HT-29 (cell line): ENCODE data around the gene ILK. TPM values are rescaled to one million over a fixed set of nuclear protein-coding genes. Genes with fewer than 3 reads are reported as not detected.

Experiments used
- DNase-seq: peaks from one replicate; pipeline ENCODE4 v3.0.0-alpha.2; 2015; ENCODE audit warnings: low spot score
- total RNA-seq: library from RNA; depleted of rRNA; stranded (reverse); fragments of >200 nt; shearing (Covaris generic); gene quantifications from 2 replicates; pipeline ENCODE4 v1.2.3, GENCODE V29; 2014

ILK gene
- total RNA-seq, 1 experiment from 2014 or later: 151 TPM

DNA sequence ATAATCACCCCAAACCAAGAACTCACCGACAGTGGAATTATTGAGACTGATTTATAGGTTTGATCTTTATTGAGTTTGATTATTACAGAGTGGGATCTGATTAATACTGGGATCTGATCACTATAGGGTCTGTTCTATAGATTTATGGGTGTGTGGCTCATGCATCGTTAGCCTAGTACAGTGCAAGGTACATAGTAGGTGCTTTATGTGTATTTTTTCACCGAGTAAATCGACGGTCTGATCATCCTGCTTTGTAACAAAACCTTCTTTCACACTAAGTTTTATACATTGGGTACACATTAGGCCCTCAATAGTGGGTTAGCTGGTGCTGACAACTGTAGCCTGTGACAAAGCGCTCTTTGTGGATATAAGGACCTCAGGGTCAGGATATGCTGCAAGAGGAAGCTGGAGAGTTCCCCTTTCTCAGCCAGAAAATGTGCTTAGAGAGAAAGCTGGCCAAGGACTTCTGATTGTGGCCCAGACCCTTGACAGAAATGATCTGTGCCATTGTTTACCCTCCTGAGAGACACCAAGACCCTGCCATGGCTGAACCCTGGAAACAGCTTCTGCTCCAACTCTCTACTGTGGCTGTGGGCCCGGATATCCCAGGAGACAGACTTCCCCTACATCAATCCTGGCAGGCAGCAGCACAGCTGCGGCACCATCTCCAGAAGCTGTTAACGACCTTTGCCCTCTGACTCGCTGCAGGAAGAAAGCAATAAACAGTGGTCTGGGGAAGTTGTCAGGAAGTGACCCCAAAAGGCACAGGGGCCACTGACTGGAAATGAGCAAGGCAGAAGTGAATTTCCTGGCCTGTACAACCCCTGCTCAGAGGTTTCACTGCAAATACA, 31.7 kb downstream of the ILK start:
- DNase-seq: peak; percentile 41

DNA sequence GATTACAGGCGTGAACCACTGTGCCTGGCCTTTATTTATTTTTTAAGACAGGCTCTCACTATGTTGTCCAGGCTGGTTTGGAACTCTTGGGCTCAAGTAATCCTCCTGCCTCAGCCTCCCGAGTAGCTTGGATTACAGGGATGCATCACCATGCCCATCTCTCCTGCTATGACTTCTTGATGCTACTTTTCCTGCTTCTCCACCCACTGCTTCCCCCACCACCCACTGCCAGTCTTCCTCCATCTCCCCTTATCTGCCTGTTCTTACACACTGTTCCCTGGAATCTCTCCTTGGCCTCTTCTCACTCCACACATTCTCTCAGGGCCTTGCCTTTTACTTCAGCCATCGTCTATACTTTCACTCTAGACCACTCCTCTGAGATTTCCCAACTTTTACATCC, 32.9 kb downstream of the ILK start:
- no peak for DNase-seq

DNA sequence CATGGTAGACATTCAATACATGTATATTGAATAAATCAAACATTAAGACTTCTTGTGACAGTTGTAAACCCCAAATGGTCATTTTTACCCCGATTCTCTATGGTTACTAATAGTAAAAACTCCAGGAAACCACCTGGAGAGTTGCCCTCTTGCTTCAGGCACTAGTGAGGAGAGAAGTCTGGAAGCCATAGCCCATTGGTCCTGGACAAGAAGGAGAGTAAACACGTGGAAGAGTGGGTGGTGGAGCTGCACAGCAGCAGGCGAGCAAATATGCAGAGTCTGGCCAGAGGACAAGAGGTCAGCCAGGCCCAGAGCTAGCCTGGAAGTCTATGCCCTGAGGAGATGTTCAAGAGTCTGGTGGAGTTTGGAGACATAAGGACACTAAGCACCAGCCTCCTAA, 34.3 kb downstream of the ILK start:
- peak; percentile 31 for DNase-seq

DNA sequence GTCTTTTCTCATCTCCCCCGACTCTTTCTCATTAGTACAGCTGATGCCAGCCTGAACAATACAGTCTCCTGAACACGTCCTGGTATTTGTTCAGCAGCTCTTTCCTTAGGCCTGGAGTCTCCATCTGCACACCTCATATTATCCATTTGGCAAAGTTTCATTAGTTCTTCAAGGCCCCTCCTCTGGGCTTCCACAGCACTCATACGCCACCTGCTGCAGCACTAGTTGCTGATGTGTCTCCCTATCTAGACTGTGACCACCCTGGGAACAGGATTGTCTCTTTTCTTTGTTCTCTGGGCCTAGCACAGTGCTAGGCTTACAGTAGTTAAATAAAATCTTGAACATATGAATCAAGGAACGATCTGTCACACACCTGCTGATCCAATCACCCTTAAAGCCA, 34.9 kb downstream of the ILK start:
- peak; percentile 7 for DNase-seq

DNA sequence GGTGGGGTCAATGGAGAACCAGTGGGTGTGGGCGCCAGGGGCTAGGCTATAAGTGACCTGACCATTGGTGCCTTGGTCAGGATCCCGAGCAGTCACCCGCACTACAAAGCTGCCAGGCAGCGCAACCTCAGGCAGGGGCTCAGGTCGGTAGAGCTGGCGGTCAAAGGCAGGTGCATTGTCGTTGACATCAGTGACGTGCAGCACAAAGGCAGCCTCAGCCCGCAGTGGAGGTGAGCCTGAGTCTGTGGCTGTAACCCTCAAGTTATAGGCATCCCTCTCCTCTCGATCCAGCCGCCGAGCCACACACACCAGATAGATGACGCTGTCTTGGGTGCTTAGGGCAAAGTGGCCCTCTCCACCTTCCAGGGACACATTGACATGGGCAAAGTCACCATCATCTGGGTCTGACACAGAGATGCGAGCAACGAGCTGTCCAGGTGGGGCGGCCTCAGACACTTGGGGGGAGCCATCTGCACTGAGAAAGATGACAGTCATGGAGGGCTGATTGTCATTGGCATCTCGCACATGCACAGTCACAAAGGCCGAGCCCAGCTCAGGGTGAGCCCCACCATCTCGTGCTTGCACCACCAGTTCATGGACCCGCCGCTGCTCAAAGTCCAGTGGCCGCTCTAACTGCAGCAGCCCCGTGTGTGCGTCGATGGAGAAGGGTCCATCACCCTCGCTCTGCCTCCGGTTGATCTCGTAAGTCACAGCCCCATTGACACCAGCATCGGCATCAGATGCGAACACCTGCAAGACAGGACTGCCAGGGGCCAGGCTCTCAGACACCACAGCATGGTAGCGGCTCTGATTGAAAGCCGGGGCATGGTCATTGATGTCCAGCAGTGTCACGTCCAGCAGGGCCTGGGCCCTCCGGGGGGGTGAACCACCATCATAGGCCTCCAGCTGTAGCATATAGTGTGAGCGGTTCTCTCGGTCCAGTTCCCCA, 36.7 kb downstream of the ILK start:
- no peak for DNase-seq

DNA sequence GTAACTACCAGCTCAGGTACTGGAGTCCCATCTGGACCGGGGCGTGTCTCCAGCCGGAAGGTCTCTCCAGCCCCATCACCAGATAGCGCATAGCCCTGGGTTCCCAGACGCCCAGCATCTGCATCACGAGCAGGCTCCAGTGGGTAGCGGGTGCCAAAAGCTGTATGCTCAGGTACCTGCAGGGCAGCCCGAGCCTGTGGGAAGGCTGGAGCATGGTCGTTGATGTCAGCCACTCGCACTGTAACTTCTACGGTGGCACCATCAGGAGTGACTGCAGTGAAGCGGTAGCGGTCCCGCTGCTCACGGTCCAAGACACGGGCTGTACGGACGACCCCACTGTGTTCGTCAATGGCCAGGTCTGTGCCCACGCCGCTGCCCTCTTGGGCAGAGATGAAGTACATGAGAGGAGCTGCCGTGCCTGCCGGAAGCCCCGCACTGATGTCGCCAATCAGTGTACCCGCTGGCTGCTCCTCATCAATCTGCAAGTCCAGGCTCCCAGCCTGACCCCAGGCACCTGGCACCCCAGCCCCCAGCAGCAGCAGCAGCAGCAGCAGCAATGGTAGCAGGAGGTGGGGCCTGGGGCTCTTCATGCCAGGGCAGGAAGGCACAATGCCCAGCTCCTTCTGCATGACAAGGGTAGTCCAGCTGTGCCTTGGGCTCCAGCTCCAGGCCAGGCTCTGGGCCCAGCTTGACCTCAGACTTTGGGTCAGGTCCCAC, 37.6 kb downstream of the ILK start:
- DNase-seq: no peak

DNA sequence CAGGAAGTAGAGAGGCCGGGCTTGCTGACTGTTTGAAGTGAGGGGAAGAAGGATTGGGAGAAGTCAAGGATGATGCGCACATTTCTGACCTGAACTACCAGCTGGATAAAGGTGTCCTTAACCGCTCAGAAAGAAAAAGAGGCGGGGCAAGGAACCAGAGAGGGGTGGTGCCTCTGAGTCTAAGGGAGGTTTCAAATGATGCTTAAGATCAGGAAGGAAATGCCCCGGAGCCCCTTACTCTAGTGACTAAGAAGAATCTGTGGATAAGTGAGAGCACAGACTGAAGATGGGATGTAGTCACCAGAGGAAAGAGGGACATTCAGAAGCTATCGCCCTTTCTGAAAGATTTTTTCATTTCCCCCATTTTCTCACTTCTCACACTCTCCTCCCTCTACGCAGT, 39.4 kb downstream of the ILK start:
- no peak for DNase-seq

DNA sequence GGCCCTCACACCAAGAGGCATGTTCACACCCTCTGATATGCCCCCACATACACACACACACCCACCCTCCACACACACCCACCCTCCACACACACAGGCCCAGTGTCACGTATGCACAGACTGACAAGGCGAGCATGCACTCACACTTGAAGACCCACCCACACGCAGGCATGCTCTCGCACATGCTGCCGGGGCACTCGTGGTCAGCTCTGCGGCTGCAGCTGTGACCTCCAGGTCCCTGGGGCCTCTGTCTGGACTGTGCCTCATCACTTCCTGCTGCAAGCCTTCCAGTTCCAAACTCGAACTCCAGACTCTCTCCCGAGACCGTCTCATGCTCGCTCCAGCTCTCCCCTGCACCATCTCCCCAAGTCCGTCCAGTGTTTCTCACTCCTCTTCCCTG, 42.5 kb downstream of the ILK start:
- no peak for DNase-seq

DNA sequence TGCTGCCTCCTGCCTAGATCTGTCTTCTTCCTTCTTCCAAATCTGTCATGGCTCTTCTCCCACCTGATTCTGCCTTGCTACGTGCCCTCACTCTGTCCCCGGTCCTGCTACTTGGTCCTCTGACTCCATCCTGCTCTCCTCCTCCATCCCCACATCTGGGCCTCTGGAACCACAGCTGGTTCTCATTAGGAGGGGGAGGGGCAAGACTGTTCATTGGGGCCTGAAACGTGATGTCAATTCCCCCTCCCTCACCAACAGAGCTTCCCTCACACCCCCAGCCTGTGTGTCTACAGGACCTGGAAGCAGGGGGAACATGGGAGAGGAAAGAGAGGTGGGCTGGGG, 43.0 kb downstream of the ILK start:
- no peak for DNase-seq

DNA sequence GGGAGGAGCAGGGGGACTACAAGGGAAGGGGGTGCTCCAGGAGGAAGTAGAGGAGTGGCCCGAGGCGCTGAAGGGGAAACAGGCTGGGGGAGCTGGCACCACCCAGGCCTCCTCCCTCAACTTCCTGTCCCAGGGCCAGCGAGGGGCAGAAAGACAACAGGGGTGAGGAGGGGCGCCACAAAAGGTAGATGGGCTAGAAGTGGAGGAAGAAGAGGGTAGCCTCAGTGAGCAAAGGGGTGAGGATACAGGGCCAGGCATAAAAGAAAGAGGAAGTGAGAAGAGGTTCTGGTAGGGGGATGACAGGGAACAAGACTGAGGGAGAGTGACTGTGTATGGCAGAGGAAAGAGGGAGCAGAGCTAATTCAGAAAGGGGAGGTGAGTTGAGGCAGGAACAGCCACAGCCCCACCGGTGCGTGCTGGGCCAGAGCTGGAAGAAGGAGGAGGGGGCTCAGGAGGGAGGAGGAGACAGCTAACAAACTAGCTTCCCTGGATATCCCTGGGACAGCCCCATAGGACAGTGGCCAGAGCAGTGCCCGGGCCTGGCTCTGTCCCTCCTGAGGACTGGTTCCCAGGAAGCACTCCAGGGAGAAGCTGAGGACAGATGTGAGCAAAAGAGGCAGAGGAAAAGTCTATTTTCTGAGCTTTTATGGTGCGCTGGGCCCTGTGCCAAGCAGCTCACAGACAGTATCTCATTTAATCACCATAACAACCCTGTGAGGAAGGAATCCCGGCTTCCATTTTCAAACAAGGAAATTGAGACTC, 43.5 kb downstream of the ILK start:
- DNase-seq: no peak

DNA sequence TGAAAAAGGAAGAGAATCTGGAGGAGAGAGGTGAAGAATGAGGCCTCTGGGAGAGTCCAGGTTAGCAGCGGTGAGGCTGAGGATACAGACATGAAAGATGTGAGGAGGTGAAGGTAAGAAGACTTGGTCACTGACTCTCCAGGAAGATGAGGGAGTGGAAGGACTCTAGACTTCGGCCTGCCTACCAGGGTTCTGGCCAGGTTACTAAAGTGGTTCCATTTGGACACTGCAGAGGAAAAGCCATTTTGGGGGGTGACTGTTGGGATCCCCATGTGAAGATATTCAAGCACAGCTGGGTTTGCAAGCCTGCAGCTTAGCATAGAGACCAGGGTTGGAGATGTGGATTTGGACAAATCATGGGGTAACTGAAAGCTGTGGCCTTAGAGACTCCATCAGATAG, 44.3 kb downstream of the ILK start:
- DNase-seq: no peak

DNA sequence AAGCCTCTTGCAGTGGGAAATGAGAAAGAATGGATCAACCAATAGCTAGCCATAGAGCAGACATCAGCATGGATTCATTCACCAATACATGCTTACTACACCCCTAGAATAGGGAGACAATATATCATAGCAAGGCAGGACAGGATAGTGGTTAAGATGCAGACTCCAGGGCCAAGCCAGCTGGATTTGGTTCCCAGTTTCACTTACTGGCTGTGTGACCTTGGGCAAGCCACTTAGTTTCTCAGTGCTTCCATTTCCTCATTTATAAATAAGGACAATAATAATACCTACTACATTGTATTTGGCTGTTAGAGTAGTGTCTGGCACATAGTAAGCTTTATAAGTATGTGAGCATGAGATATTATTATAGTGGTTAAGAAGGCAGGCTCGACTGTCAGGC, 44.9 kb downstream of the ILK start:
- DNase-seq: no peak

DNA sequence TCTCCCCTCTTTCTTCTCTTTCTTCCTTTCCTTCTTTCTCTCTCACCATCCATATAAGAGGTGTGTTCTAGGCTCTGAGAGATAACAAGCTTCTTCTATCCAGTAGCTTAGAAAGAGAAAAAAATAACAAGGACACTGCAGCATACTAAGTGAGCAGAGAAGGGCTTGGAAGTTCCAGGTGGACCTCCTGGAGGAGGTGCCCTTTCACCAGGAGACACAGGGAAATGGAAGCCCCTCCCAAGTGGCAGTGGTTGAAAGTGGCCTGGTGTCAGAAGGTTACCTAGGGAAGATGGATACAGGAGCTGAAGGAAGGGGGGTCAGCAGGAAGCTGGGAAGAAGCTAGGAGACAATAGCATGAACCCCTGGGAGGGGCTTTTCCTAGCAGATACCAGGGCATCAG, 46.5 kb downstream of the ILK start:
- DNase-seq: no peak

DNA sequence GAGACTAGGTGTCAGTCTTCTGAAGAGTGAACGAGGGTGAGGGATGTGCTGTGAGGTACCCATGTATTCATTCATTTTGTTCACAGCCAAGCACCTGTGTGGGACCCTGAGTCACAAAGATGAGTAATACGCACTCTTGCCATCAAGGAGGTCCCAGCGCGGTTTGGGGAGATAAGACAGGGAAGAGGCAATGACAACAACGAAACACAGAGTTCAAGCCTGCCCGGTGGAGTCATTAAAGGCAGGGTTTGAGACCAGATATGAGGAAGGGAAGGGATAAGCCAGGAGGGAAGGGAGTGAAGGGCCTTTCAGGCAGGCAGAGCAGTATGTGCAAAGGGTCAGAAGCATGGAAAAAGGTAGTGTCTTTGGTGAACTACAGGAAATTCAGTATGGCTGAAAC, 47.4 kb downstream of the ILK start:
- DNase-seq: no peak

DNA sequence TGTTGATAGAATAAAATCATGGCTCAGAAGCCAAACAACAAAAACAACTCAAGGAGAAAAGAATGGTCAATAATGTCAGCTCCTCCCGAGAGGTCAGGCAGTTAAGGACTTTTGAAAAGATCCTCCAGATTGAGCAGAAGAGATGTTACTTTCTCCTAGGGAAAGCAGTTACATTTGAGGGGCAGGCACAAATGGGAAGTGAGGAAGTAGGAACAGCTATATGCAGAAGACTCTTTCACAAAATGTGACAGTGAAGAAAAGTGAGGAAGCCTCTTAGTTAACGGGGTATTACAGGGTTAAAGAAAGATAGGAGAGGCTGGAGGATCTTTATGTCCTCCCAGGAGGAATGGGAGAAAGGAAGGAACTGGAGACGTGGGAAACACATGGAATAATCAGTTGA, 48.6 kb downstream of the ILK start:
- no peak for DNase-seq

DNA sequence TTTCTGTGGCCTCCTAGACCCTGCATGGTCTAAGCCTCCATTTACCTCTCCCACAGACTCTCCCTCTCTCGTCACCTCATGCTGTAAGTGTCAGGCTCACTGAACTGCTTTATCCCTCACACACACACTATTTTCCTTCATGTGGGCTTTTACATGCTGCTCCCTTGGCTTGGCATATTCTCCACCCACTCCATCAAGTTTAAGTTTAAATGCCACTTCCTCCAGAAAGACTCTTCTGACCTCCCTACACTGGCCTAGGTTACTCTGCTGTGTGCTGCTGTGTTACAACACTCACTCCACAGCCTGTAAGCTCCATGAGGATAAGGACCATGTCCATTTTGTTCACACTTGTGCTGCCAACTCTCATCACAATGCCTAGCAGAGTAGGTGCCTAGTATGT, 49.5 kb downstream of the ILK start:
- no peak for DNase-seq

DNA sequence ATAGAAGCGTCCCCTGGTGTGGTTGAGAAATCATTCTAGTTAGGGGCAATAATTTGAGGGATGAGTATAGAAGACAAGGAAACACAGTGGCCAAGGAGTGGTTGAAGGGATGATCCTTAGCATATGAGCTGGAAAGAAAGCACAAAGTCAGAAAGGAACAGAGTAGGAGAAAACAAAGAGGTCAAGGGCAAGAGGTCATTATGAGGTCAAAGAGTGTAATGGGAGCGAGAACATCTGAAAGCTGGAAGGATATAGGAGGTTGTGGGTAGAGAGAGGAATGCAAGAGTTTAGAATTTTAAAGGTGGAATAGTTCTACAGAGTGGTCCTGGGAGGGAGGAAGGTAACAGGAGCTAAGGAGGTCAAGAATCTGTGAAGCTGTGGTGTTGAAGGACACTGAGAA, 50.1 kb downstream of the ILK start:
- no peak for DNase-seq

DNA sequence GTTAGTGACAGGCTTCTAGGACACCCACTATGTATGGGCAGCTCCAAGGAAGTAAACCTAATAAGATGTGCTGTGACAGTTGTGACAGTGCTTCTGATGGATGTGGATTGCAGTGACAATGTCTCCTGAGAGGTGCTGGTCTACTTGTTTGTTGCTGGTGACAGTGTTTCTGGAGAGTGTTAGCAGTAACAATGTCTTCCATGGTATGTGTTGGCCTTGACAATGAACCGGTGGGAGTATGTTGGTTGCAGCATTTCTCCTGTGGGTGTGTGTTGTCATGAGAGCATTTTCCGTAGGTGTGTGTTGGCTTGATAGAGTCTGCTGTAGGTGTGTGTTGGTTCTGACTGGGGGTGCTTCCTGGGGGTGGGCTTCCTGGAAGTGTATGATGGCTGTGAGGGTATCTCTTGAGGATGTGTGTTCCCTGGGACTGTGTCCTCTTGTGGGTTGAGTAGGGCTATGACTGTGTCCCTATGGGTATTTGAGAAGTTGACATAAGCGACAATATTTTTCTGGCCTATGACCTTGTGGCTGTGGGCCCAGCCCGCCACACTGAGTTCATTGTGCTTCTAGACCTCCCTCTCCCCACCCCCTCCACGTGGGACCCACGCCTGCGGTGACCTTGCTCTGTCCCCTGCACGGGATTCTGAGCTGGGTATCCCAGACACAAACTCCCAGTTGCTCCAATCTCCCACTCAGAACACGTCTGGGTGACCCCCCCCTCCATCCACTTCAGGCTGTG, 50.9 kb downstream of the ILK start:
- no peak for DNase-seq

DNA sequence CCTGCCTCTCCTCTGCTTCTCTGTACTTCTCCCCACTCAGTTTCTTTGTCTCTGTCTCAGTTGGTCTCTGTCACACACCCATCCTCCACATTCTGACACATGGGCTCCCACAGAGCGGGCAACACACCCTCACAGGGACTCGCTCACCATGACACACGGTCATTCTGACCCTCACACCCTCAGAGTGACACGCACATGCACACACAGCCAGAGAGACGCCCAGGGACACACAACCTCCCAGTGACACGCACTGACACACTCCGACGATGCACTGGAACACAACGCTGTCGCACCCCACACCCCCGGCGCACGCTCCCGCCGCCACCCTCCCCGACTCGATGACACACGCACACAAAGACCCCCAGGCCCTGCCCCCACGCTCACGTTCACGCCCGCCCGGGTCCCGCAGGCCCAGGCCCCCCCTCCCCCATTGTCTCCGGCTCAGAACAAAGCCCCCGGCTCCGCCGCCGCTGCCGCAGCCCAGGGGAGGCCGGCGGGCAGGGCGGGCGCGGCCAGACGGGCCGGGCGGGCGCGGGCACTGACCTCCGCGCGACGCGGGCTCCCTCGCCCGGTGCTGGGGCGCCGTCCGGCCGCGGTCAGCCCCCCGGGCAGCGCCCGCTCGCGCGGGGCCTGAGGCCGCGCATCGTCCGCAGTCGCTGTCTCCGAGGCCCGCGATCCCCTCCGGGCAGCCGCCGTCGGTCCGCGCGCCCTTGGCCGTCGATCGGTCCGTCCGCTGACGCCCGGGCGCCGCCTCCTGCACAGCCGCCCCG, 51.6 kb downstream of the ILK start:
- DNase-seq: no peak
